Panc1 (cell line): ENCODE data around the gene CREB1. TPM values are rescaled to one million over a fixed set of nuclear protein-coding genes. Genes with fewer than 3 reads are reported as not detected.
"Not testable (repeated sequence)": the region's sequence is repeated elsewhere in the genome, so short reads cannot be mapped to it uniquely, and the experiment has no call there.

Experiments
- ATAC-seq: fragments of 200-7000 bp; cut with Tn5 transposase; 2 replicates; pipeline ENCODE4 v1.9.1; 2020; ENCODE audit warnings: mild to moderate bottlenecking, moderate library complexity
- BruUV-seq: library from RNA; stranded (reverse); fragments of 400-500 nt; replicated peaks from 2 replicates; lab custom pipeline; 2021; lab: Mats Ljungman, UMichigan
- CTCF ChIA-PET: fragments of 300-600 bp; sonication (Branson Sonifier 250); formaldehyde crosslinking; loops from one replicate; lab custom pipeline; 2022; ENCODE audit warnings: antibody characterized with exemption; lab: Charles Lee
- POLR2A ChIA-PET: fragments of 300-600 bp; sonication (Branson Sonifier 250); formaldehyde crosslinking; loops from one replicate; lab custom pipeline; 2022; ENCODE audit warnings: antibody characterized with exemption; lab: Charles Lee
- DNase-seq: peaks from one replicate; pipeline ENCODE4 v3.0.0-alpha.2; 2010; ENCODE audit warnings: low read depth, low spot score
- H3K27ac ChIP-seq: 2 replicates; pipeline ENCODE4 v1.5.1; 2011; ENCODE audit warnings: mild to moderate bottlenecking, low read length, inconsistent platforms
- H3K27me3 ChIP-seq: fragments of 200-500 bp; sonication (Bioruptor generic); 2 replicates; pipeline ENCODE4 v1.6.0; 2014; ENCODE audit warnings: low read length, inconsistent platforms; ENCODE audit not compliant: control insufficient read depth, insufficient read depth
- H3K36me3 ChIP-seq: fragments of 200-500 bp; sonication (Bioruptor generic); 2 replicates; pipeline ENCODE4 v1.5.1; 2014; ENCODE audit warnings: inconsistent platforms, mild to moderate bottlenecking, low read length, moderate library complexity; ENCODE audit not compliant: control insufficient read depth, insufficient read depth
- H3K4me1 ChIP-seq: 2 replicates; pipeline ENCODE4 v1.5.1; 2011; ENCODE audit warnings: inconsistent platforms, mild to moderate bottlenecking, low read length, moderate library complexity; ENCODE audit not compliant: control insufficient read depth, insufficient read depth
- H3K4me3 ChIP-seq, 2 experiments: 2 replicates each; pipeline ENCODE4 v1.5.1; 2011 to 2012; ENCODE audit warnings: low read depth in 2 of 2, low read length in 2 of 2, mild to moderate bottlenecking in 2 of 2, inconsistent platforms in 1 of 2, moderate library complexity in 1 of 2
- H3K9me3 ChIP-seq: fragments of 200-500 bp; sonication (Bioruptor generic); 2 replicates; pipeline ENCODE4 v1.5.1; 2014; ENCODE audit warnings: low read depth, mild to moderate bottlenecking, inconsistent platforms, low read length, moderate library complexity; ENCODE audit not compliant: control insufficient read depth, insufficient read depth
- CTCF ChIP-seq: fragments of 450-650 bp; IDR thresholded peaks from 2 replicates; pipeline ENCODE4 v1.5.1; 2017; ENCODE audit warnings: mild to moderate bottlenecking
- POLR2AphosphoS5 ChIP-seq: IDR thresholded peaks from 2 replicates; pipeline ENCODE4 v1.6.1; 2012; ENCODE audit warnings: mild to moderate bottlenecking, low read depth, low read length, moderate library complexity
- REST ChIP-seq, 2 experiments: IDR thresholded peaks; 2 replicates each; pipeline ENCODE4 v1.6.1; 2011 to 2012; ENCODE audit warnings: low read depth in 2 of 2, control low read depth in 1 of 2, low read length in 1 of 2, mild to moderate bottlenecking in 1 of 2, moderate library complexity in 1 of 2; ENCODE audit not compliant: insufficient read depth in 1 of 2
- SIN3A ChIP-seq: IDR thresholded peaks from 2 replicates; pipeline ENCODE4 v1.6.1; 2012; ENCODE audit warnings: low read depth, mild to moderate bottlenecking, low read length, moderate library complexity, borderline replicate concordance; ENCODE audit not compliant: insufficient read depth
- TCF7L2 ChIP-seq: IDR thresholded peaks from 2 replicates; pipeline ENCODE4 v1.6.1; 2011; ENCODE audit warnings: mild to moderate bottlenecking, low read depth, low read length, inconsistent platforms
- in situ Hi-C: cut with HindIII; loops from 2 replicates; pipeline ENCODE4 v1.10.0; 2016; ENCODE audit warnings: low sequenced_read_pairs, low pct_unique_long_range_greater_than_20kb
- intact Hi-C: fragments of 100-400 bp; cut with micrococcal nuclease; formaldehyde crosslinking; loops from one replicate; pipeline ENCODE4 v1.10.0; 2022; ENCODE audit not compliant: unreplicated experiment
- total RNA-seq: library from RNA; stranded (reverse); gene quantifications from one replicate; pipeline ENCODE4 v1.2.1, GENCODE V29; 2021; ENCODE audit not compliant: unreplicated experiment

Gene CREB1
- total RNA-seq, 1 experiment from 2014 or later = 31.1 TPM

- TF ChIP-seq SIN3A = no peak
- no peak for TF ChIP-seq REST (IDR thresholded peaks at IDR 0.05; ENCODE audit: insufficient read depth in 1 of 2, low read depth in 2 of 2, low read length in 1 of 2)
- TF ChIP-seq POLR2AphosphoS5 = no peak
- TF ChIP-seq TCF7L2 = no peak
- no peak for TF ChIP-seq CTCF
- intact Hi-C loops (no loop called here), in situ Hi-C loops (no loop called here)
- no peak overlapping the region for H3K27ac ChIP-seq
- H3K27me3 ChIP-seq = no peaks in the 10 kb centered on the region
- POLR2A ChIA-PET = interaction anchor here (0.5 kb wide), 1 partner anchor 132 kb away, joined by 3 read pairs; no protein-coding TSS in a partner anchor
- CTCF ChIA-PET = no interaction called here
- no peaks in the 10 kb centered on the region; the same call in 1 of the 2 replicates for H3K4me1 ChIP-seq
- no peak overlapping the region for H3K4me3 ChIP-seq
- ATAC-seq = no peak
- no peak for DNase-seq
- no peaks in the 10 kb centered on the region for H3K36me3 ChIP-seq
- BruUV-seq = no TSS peak
- no peaks in the 10 kb centered on the region for H3K9me3 ChIP-seq
Measured at GRCh38 chr2:207633686-207634085, 103.9 kb downstream of the CREB1 start.

GRCh38 chr2:207635468-207636200 is 105.9 kb downstream of the CREB1 start:
- ATAC-seq (no peak), DNase-seq (no peak)
- Histone ChIP-seq H3K36me3 (no peaks in the 10 kb centered on the region), H3K27ac (no peak overlapping the region), H3K9me3 (no peaks in the 10 kb centered on the region), H3K4me3 (no peak overlapping the region), H3K27me3 (no peaks in the 10 kb centered on the region), H3K4me1 (no peaks in the 10 kb centered on the region; the same call in 1 of the 2 replicates)
- no peak for TF ChIP-seq REST (IDR thresholded peaks at IDR 0.05; ENCODE audit: insufficient read depth in 1 of 2, low read depth in 2 of 2, low read length in 1 of 2)
- no peak for TF ChIP-seq CTCF
- TF ChIP-seq SIN3A = no peak
- TF ChIP-seq POLR2AphosphoS5 = no peak
- no peak for TF ChIP-seq TCF7L2
- POLR2A ChIA-PET = no interaction called here
- CTCF ChIA-PET = no interaction called here
- BruUV-seq = no TSS peak
- in situ Hi-C loops = no loop called here
- intact Hi-C loops = no loop called here

- H3K27me3 ChIP-seq, H3K4me1 ChIP-seq, H3K36me3 ChIP-seq, intact Hi-C loops, DNase-seq, H3K4me3 ChIP-seq, H3K27ac ChIP-seq, BruUV-seq, H3K9me3 ChIP-seq, ATAC-seq, POLR2A ChIA-PET, in situ Hi-C loops, CTCF ChIA-PET: not testable (repeated sequence)
Measured at GRCh38 chr2:207639288-207639687, 109.5 kb downstream of the CREB1 start.
